T-cell (primary cell): Measurements from ENCODE around the gene CTBP2. TPM values are rescaled to one million over a fixed set of nuclear protein-coding genes. Genes with fewer than 3 reads are reported as not detected.
A peak's percentile ranks its signal among the peaks of the same experiment; 100 is the strongest.

Experiments
- ATAC-seq, 4 experiments: fragments of 200-7000 bp in 3 of 4; fragments of 150-1000 bp in 1 of 4; cut with Tn5 transposase; replicated peaks in 1 of 4; 1 replicate in 3 of 4; 2 replicates in 1 of 4; pipeline ENCODE4 v1.10.0; 2021; ENCODE audit warnings: moderate library complexity in 3 of 4, mild to moderate bottlenecking in 2 of 4, moderate number of reproducible peaks in 1 of 4
- CTCF ChIA-PET, 2 donors: fragments of 300-600 bp; sonication (Branson Sonifier 250); formaldehyde crosslinking; loops; one replicate each; lab custom pipeline; 2022; ENCODE audit warnings: antibody characterized with exemption in 2 of 2; lab: Charles Lee
- POLR2A ChIA-PET, 2 donors: fragments of 300-600 bp; sonication (Branson Sonifier 250); formaldehyde crosslinking; loops; one replicate each; lab custom pipeline; 2022; ENCODE audit warnings: antibody characterized with exemption in 2 of 2; lab: Charles Lee
- DNase-seq, 35 experiments: peaks; one replicate each; pipeline versions ENCODE4 v3.0.0 to v3.0.0-alpha.2; 2013 to 2023
- H3K27ac ChIP-seq: one replicate; pipeline ENCODE4 v1.5.1; 2013; ENCODE audit warnings: low read length
- H3K27me3 ChIP-seq, 2 experiments: replicated peaks in 1 of 2; 1 replicate in 1 of 2; 2 replicates in 1 of 2; pipeline versions ENCODE4 v1.6.1 to v1.7.0; 2013; ENCODE audit warnings: low read length in 1 of 2, mixed read lengths in 1 of 2; ENCODE audit not compliant: control insufficient read depth in 2 of 2, insufficient read depth in 2 of 2; ENCODE audit errors: extremely low read depth in 1 of 2
- H3K36me3 ChIP-seq, 2 donors: 1 replicate in 1 of 2; 2 replicates in 1 of 2; pipeline versions ENCODE4 v1.6.1 to v1.7.0; 2013; ENCODE audit warnings: low read length in 1 of 2; ENCODE audit not compliant: control insufficient read depth in 2 of 2, insufficient read depth in 1 of 2; ENCODE audit errors: extremely low read depth in 1 of 2
- H3K4me1 ChIP-seq, 2 experiments: 1 replicate in 1 of 2; 2 replicates in 1 of 2; pipeline versions ENCODE4 v1.6.1 to v1.7.0; 2013; ENCODE audit warnings: low read length in 2 of 2, mixed read lengths in 1 of 2; ENCODE audit not compliant: insufficient read depth in 2 of 2, control insufficient read depth in 1 of 2; ENCODE audit errors: extremely low read depth in 1 of 2
- H3K4me3 ChIP-seq, 2 donors: 1 replicate in 1 of 2; 2 replicates in 1 of 2; pipeline versions ENCODE4 v1.5.1 to v1.7.0; 2013; ENCODE audit warnings: mild to moderate bottlenecking in 2 of 2, low read length in 1 of 2, moderate library complexity in 1 of 2; ENCODE audit not compliant: control insufficient read depth in 1 of 2; ENCODE audit errors: extremely low read depth in 1 of 2
- H3K9me3 ChIP-seq: 2 replicates; pipeline ENCODE4 v1.7.0; 2013
- H3K27ac Mint-ChIP-seq, 2 donors: one replicate each; pipeline ENCODE4 v1.8.0; 2020 to 2021; ENCODE audit warnings: mild to moderate bottlenecking in 2 of 2, mixed read lengths in 2 of 2
- H3K27me3 Mint-ChIP-seq, 2 donors: one replicate each; pipeline ENCODE4 v1.8.0; 2021 to 2022; ENCODE audit warnings: mixed read lengths in 2 of 2
- H3K36me3 Mint-ChIP-seq: one replicate; pipeline ENCODE4 v1.8.0; 2021; ENCODE audit warnings: mixed read lengths
- H3K4me1 Mint-ChIP-seq, 3 donors: one replicate each; pipeline ENCODE4 v1.8.0; 2020 to 2022; ENCODE audit warnings: mixed read lengths in 3 of 3, mild to moderate bottlenecking in 1 of 3
- H3K4me3 Mint-ChIP-seq, 3 donors: one replicate each; pipeline ENCODE4 v1.8.0; 2020 to 2022; ENCODE audit warnings: mild to moderate bottlenecking in 3 of 3, mixed read lengths in 3 of 3, moderate library complexity in 3 of 3
- H3K9me3 Mint-ChIP-seq, 3 donors: one replicate each; pipeline ENCODE4 v1.8.0; 2020 to 2022; ENCODE audit warnings: mixed read lengths in 3 of 3
- WGBS: methylation state at CpG from one replicate; pipeline ENCODE4 v1.1.5; 2013; ENCODE audit warnings: missing lambda C conversion rate; ENCODE audit not compliant: insufficient coverage; 5-methylcytosine and 5-hydroxymethylcytosine counted together
- total RNA-seq, 35 experiments: library from RNA in 6 of 35; stranded (reverse) in 6 of 35; fragments of 120-200 nt in 1 of 35; gene quantifications; one replicate each; pipeline versions ENCODE4 v1.2.1 to v1.2.4 and lab custom pipeline; 2013 to 2026

Gene CTBP2
- total RNA-seq, 5 donors from 2014 or later (not counting 1 experiment from before 2014, with no cell fraction given), result 1.1 to 5.8 (median 3.1) TPM

DNA sequence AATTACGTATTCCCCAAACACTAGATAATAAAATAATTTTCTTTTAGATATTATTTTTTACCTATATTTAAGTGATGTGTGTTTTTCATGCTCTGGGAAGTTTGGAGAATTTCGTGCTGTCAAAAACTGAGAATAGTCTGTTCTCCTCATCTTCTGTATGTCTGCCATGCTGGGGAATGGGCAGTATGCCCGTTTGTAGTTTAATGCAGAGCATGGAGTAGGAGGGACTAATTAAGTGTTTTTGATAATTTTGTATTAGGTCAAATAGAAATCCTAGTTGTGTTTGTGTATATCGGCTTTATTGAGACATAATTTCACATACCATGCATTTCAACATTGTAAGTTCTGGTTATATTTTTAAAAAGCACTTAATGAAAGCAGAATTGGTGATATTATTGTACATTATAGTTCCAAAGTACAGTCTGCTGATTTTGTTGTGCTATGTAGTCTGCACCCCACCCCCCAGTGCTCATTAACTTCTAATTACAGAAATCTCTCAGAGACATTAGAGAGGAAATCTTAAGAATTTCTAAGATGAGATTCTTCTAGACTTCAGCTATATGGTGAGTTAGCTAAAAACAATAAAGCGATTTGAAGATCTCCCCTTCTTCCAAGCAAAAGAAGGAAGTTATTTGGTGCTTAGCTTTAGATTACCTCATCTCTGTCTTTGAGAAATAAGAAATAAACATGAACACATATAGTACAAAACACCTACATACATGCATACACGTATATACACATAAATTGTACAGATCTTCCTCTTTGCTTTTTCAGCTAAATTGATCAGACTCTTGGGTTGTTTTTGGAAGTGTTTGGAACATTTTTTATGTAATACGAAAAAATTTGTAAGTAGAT is 196.3 kb downstream of the CTBP2 start:
- no peaks in the 10 kb centered on the region for H3K9me3 Mint-ChIP-seq
- peaks cover 35% of the 10 kb centered on the region for H3K36me3 Mint-ChIP-seq
- Histone ChIP-seq H3K36me3 (peaks cover 10 to 24% of the 10 kb centered on the region in 2 donors), H3K27ac (no peak overlapping the region), H3K4me1 (no peaks in the 10 kb centered on the region), H3K27me3 (no peaks in the 10 kb centered on the region), H3K4me3 (no peak overlapping the region), H3K9me3 (no peaks in the 10 kb centered on the region)
- DNase-seq (no peak), ATAC-seq (no peak)
- ChIA-PET POLR2A (interaction anchor here in 1 of 2 donors (0.6 kb wide), 1 partner anchor 32 kb away, joined by 5 read pairs; no protein-coding TSS in a partner anchor), CTCF (no interaction called here)
- WGBS, result no CpG with 5 or more reads among the region's 7 CpGs
- H3K4me1 Mint-ChIP-seq, result peaks cover 44 to 63% (median 56%) of the 10 kb centered on the region in 3 donors
- no peaks in the 10 kb centered on the region for H3K27me3 Mint-ChIP-seq
- no peak overlapping the region for H3K27ac Mint-ChIP-seq
- no peak overlapping the region for H3K4me3 Mint-ChIP-seq

- H3K4me1 Mint-ChIP-seq, result peaks cover 47 to 64% (median 60%) of the 10 kb centered on the region in 3 donors
- Histone ChIP-seq H3K4me1 (no peaks in the 10 kb centered on the region), H3K27ac (no peak overlapping the region), H3K4me3 (no peak overlapping the region), H3K36me3 (peaks cover 4 to 12% of the 10 kb centered on the region in 2 donors), H3K9me3 (no peaks in the 10 kb centered on the region), H3K27me3 (no peaks in the 10 kb centered on the region)
- WGBS, result no CpG with 5 or more reads among the region's 3 CpGs
- no peak overlapping the region for H3K27ac Mint-ChIP-seq
- CTCF ChIA-PET, result interaction anchor here in 1 of 2 donors (0.9 kb wide), 1 partner anchor 30 kb away, joined by 4 read pairs; no protein-coding TSS in a partner anchor
- DNase-seq, result no peak
- no peak overlapping the region for H3K4me3 Mint-ChIP-seq
- H3K27me3 Mint-ChIP-seq, result no peaks in the 10 kb centered on the region
- no peaks in the 10 kb centered on the region for H3K9me3 Mint-ChIP-seq
- no peak for ATAC-seq
- H3K36me3 Mint-ChIP-seq, result peaks cover 24% of the 10 kb centered on the region
- POLR2A ChIA-PET, result no interaction called here
These were observed 197.9 kb downstream of the CTBP2 start for GRCh38 chr10:124962421-124962820.

DNA sequence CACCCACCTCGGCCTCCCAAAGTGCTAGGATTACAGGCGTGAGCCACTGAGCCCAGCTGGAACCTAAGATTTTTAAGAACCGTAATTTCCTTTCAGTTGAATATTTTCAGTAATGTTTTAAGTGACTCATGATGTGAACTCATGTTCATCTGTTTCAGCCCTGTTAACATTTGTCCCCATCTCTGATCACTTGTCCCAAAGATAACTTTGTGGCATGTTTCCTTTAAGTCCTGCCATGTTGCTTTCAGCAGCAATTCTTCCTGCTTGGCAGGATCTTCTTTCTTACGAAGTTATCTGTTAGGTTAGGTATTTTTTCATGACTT is 199.2 kb downstream of the CTBP2 start:
- WGBS, result 67% methylated on average over 1 of the region's 4 CpGs
- Histone ChIP-seq H3K36me3 (peaks cover 0 to 2% of the 10 kb centered on the region in 2 donors), H3K27ac (no peak overlapping the region), H3K4me3 (no peak overlapping the region), H3K4me1 (no peaks in the 10 kb centered on the region), H3K9me3 (no peaks in the 10 kb centered on the region), H3K27me3 (no peaks in the 10 kb centered on the region)
- DNase-seq (no peak), ATAC-seq (no peak)
- Mint-ChIP-seq H3K4me1 (peaks cover 50 to 63% (median 63%) of the 10 kb centered on the region in 3 donors), H3K36me3 (peaks cover 16% of the 10 kb centered on the region), H3K27me3 (no peaks in the 10 kb centered on the region), H3K27ac (peak overlapping the region in 1 of 2 donors; percentile 11), H3K9me3 (no peaks in the 10 kb centered on the region), H3K4me3 (no peak overlapping the region)
- POLR2A ChIA-PET, result no interaction called here
- CTCF ChIA-PET, result no interaction called here

GRCh38 chr10:124959564-124959963 is 200.8 kb downstream of the CTBP2 start:
- H3K4me1 Mint-ChIP-seq, result peaks cover 57 to 64% (median 57%) of the 10 kb centered on the region in 3 donors
- no peaks in the 10 kb centered on the region for H3K27me3 Mint-ChIP-seq
- WGBS, result 100% methylated on average over 1 of the region's 3 CpGs
- Histone ChIP-seq H3K27ac (no peak overlapping the region), H3K4me3 (no peak overlapping the region), H3K9me3 (no peaks in the 10 kb centered on the region), H3K36me3 (peaks cover 0 to 2% of the 10 kb centered on the region in 2 donors), H3K27me3 (no peaks in the 10 kb centered on the region), H3K4me1 (peaks cover 0 to 5% of the 10 kb centered on the region in 2 experiments)
- H3K36me3 Mint-ChIP-seq, result peaks cover 12% of the 10 kb centered on the region
- DNase-seq (no peak), ATAC-seq (no peak)
- ChIA-PET POLR2A (interaction anchor here in 1 of 2 donors (0.7 kb wide), 1 partner anchor 173 kb away, joined by 3 read pairs; no protein-coding TSS in a partner anchor), CTCF (no interaction called here)
- H3K4me3 Mint-ChIP-seq, result peak overlapping the region in 1 of 3 donors; percentile 20
- H3K27ac Mint-ChIP-seq, result no peak overlapping the region
- H3K9me3 Mint-ChIP-seq, result no peaks in the 10 kb centered on the region

GRCh38 chr10:124957404-124957947 is 202.9 kb downstream of the CTBP2 start:
- H3K27me3 Mint-ChIP-seq, result no peaks in the 10 kb centered on the region
- CTCF ChIA-PET, result interaction anchor here in 1 of 2 donors (0.7 kb wide), 1 partner anchor 426 kb away, joined by 3 read pairs; no protein-coding TSS in a partner anchor

DNA sequence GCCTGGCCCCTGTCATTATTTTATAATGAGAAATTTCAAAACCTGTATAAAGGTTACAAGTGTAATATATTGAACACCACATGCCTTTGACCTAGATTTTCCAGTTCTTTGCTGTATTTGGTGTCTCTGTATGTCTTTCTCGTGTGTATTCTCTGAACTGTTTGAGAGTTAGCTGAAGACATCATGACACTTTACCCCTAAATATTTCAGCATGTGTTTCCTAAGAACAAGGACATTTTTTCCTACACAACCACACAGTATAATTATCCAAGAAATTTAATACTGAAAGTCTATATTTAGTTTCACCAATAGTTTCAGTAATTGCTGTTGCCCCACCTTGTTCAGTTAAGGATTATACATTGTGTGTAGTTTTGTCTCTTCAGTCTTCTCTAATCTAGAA is 203.6 kb downstream of the CTBP2 start:
- no peak overlapping the region for H3K4me3 ChIP-seq
- H3K9me3 Mint-ChIP-seq, result no peaks in the 10 kb centered on the region
- H3K4me1 ChIP-seq, result peaks cover 0 to 5% of the 10 kb centered on the region in 2 experiments
- WGBS, result no CpG with 5 or more reads among the region's 1 CpG
- peaks cover 18% of the 10 kb centered on the region for H3K36me3 Mint-ChIP-seq
- no peak for DNase-seq
- H3K27ac Mint-ChIP-seq, result no peak overlapping the region
- no peaks in the 10 kb centered on the region for H3K27me3 Mint-ChIP-seq
- H3K27ac ChIP-seq, result no peak overlapping the region
- ChIA-PET CTCF (interaction anchor here in 1 of 2 donors (0.7 kb wide), 1 partner anchor 425 kb away, joined by 3 read pairs; no protein-coding TSS in a partner anchor), POLR2A (no interaction called here)
- H3K9me3 ChIP-seq, result no peaks in the 10 kb centered on the region
- H3K27me3 ChIP-seq, result no peaks in the 10 kb centered on the region
- H3K4me1 Mint-ChIP-seq, result peaks cover 62 to 64% (median 63%) of the 10 kb centered on the region in 3 donors
- no peak for ATAC-seq
- no peak overlapping the region for H3K4me3 Mint-ChIP-seq
- peaks cover 0 to 2% of the 10 kb centered on the region in 2 donors for H3K36me3 ChIP-seq

More at GRCh38 chr10:124957404-124957947, 202.9 kb downstream of the CTBP2 start:
- Mint-ChIP-seq H3K9me3 (no peaks in the 10 kb centered on the region), H3K4me3 (no peak overlapping the region), H3K4me1 (peaks cover 61 to 63% (median 62%) of the 10 kb centered on the region in 3 donors), H3K27ac (no peak overlapping the region), H3K36me3 (peaks cover 14% of the 10 kb centered on the region)
- H3K4me3 ChIP-seq, result no peak overlapping the region
- no peak overlapping the region for H3K27ac ChIP-seq
- no peaks in the 10 kb centered on the region for H3K9me3 ChIP-seq
- no peak for DNase-seq
- no peaks in the 10 kb centered on the region for H3K27me3 ChIP-seq
- POLR2A ChIA-PET, result interaction anchor here in 1 of 2 donors (0.6 kb wide), 1 partner anchor 1812 kb away, joined by 6 read pairs; no protein-coding TSS in a partner anchor
- no peak for ATAC-seq
- WGBS, result no CpG with 5 or more reads among the region's 7 CpGs
- H3K4me1 ChIP-seq, result peaks cover 0 to 5% of the 10 kb centered on the region in 2 experiments
- peaks cover 0 to 2% of the 10 kb centered on the region in 2 donors for H3K36me3 ChIP-seq
